DND-41 (cell line): ENCODE measurements around the gene HPS3.

Source experiments
- ATAC-seq: fragments of 200-7000 bp; cut with Tn5 transposase; 3 replicates; pipeline ENCODE4 v1.9.1; 2021; ENCODE audit warnings: low read depth; ENCODE audit not compliant: insufficient read depth
- DNase-seq: peaks from one replicate; pipeline ENCODE4 v3.0.0-alpha.2; 2020
- H2AFZ ChIP-seq: 2 replicates; pipeline ENCODE4 v1.6.0; 2012; ENCODE audit warnings: low read depth, low read length
- H3K27ac ChIP-seq: 2 replicates; pipeline ENCODE4 v1.5.1; 2012; ENCODE audit warnings: low read length, inconsistent platforms
- H3K27me3 ChIP-seq: fragments of 200-600 bp; sonication (generic); 2 replicates; pipeline ENCODE4 v1.6.0; 2012; ENCODE audit warnings: low read length, mild to moderate bottlenecking, inconsistent platforms; ENCODE audit not compliant: insufficient read depth, poor library complexity
- H3K36me3 ChIP-seq: 2 replicates; pipeline ENCODE4 v1.5.1; 2012; ENCODE audit warnings: low read length, inconsistent platforms; ENCODE audit not compliant: insufficient read depth
- H3K4me1 ChIP-seq: 2 replicates; pipeline ENCODE4 v1.5.1; 2012; ENCODE audit warnings: mild to moderate bottlenecking, low read length; ENCODE audit not compliant: insufficient read depth
- H3K4me2 ChIP-seq: 2 replicates; pipeline ENCODE4 v1.6.0; 2012; ENCODE audit warnings: mild to moderate bottlenecking, moderate library complexity, low read length, inconsistent platforms; ENCODE audit not compliant: insufficient read depth
- H3K4me3 ChIP-seq, 2 experiments: fragments of 200-600 bp in 1 of 2; shearing (Covaris generic) in 1 of 2; 2 replicates each; pipeline ENCODE4 v1.5.1; 2012 to 2016; ENCODE audit warnings: inconsistent platforms in 2 of 2, low read length in 2 of 2, mild to moderate bottlenecking in 2 of 2, low read depth in 1 of 2, moderate library complexity in 1 of 2
- H3K79me2 ChIP-seq: 2 replicates; pipeline ENCODE4 v1.6.0; 2012; ENCODE audit warnings: low read length, inconsistent platforms; ENCODE audit not compliant: insufficient read depth
- H3K9ac ChIP-seq: 2 replicates; pipeline ENCODE4 v1.6.0; 2012; ENCODE audit warnings: low read depth, mild to moderate bottlenecking, inconsistent platforms, low read length, moderate library complexity
- H3K9me3 ChIP-seq: 2 replicates; pipeline ENCODE4 v1.5.1; 2012; ENCODE audit warnings: low read length, moderate library complexity, mild to moderate bottlenecking, inconsistent platforms; ENCODE audit not compliant: insufficient read depth, severe bottlenecking
- H4K20me1 ChIP-seq: 2 replicates; pipeline ENCODE4 v1.6.0; 2012; ENCODE audit warnings: low read length; ENCODE audit not compliant: insufficient read depth
- CTCF ChIP-seq: IDR thresholded peaks from 2 replicates; pipeline ENCODE4 v1.5.1; 2012; ENCODE audit warnings: borderline replicate concordance, low read length, moderate library complexity, mild to moderate bottlenecking; ENCODE audit not compliant: poor library complexity, severe bottlenecking; ENCODE audit errors: extremely low read depth
- EZH2 ChIP-seq: IDR thresholded peaks from 3 replicates; pipeline ENCODE4 v1.6.1; 2012; ENCODE audit warnings: borderline replicate concordance, low read depth, mild to moderate bottlenecking, moderate library complexity, low read length, inconsistent platforms; ENCODE audit not compliant: severe bottlenecking

Gene HPS3

GRCh38 chr3:149204390-149204991 lies 75.1 kb downstream of the HPS3 start:
- TF ChIP-seq EZH2 (no peak), CTCF (no peak)
- ATAC-seq (no peak), DNase-seq (no peak)
- no peaks in the 10 kb centered on the region for H3K36me3 ChIP-seq
- no peaks in the 10 kb centered on the region for H3K4me1 ChIP-seq
- peaks cover 10% of the 10 kb centered on the region for H3K27me3 ChIP-seq
- H3K79me2 ChIP-seq, result no peaks in the 10 kb centered on the region
- H3K4me2 ChIP-seq, result no peak overlapping the region
- H3K27ac ChIP-seq, result no peak overlapping the region
- no peaks in the 10 kb centered on the region for H4K20me1 ChIP-seq
- no peak overlapping the region for H2AFZ ChIP-seq
- H3K4me3 ChIP-seq, result no peak overlapping the region
- no peaks in the 10 kb centered on the region for H3K9me3 ChIP-seq
- H3K9ac ChIP-seq, result no peak overlapping the region

GRCh38 chr3:149207475-149207874 lies 78.0 kb downstream of the HPS3 start:
- Histone ChIP-seq H3K27me3 (peaks cover 10% of the 10 kb centered on the region), H3K79me2 (no peaks in the 10 kb centered on the region), H3K4me1 (no peaks in the 10 kb centered on the region), H3K27ac (no peak overlapping the region), H3K4me2 (no peak overlapping the region), H2AFZ (no peak overlapping the region), H3K9me3 (no peaks in the 10 kb centered on the region), H4K20me1 (no peaks in the 10 kb centered on the region), H3K9ac (no peak overlapping the region), H3K36me3 (no peaks in the 10 kb centered on the region), H3K4me3 (no peak overlapping the region)
- TF ChIP-seq CTCF (no peak), EZH2 (no peak)
- no peak for DNase-seq
- no peak for ATAC-seq

- H3K27me3 ChIP-seq, result peaks cover 8% of the 10 kb centered on the region
- no peaks in the 10 kb centered on the region for H3K4me1 ChIP-seq
- H3K36me3 ChIP-seq, result no peaks in the 10 kb centered on the region
- no peak for DNase-seq
- no peak overlapping the region for H3K9ac ChIP-seq
- H3K27ac ChIP-seq, result no peak overlapping the region
- H3K4me3 ChIP-seq, result no peak overlapping the region
- H4K20me1 ChIP-seq, result no peaks in the 10 kb centered on the region
- no peak overlapping the region for H2AFZ ChIP-seq
- no peaks in the 10 kb centered on the region for H3K9me3 ChIP-seq
- H3K79me2 ChIP-seq, result no peaks in the 10 kb centered on the region
- TF ChIP-seq CTCF, result no peak
- TF ChIP-seq EZH2, result no peak
- H3K4me2 ChIP-seq, result no peak overlapping the region
- no peak for ATAC-seq
These were observed 80.0 kb downstream of the HPS3 start for GRCh38 chr3:149209431-149209830.
